ENCODE data around the gene CDK5. TPM values are rescaled to one million over a fixed set of nuclear protein-coding genes. Genes with fewer than 3 reads are reported as not detected.

Gene CDK5
- total RNA-seq, 1 donor: 17.0 TPM

DNA sequence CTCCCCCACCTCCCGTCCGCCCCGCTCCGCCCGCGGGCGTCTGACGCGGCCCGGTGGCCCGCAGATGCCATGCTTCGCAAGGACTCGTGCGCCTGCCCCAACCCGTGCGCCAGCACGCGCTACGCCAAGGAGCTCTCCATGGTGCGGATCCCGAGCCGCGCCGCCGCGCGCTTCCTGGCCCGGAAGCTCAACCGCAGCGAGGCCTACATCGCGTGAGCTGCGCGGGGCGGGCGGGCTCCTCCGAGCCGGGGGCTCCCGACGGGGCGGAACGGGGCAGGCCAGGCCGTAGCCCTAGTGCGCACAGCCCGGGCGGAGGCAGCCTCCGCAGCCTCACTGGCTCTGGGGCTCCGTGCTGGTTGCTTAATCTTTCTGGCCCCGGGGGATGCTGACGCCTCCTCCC, 6.6 kb downstream of the CDK5 start:
- Histone ChIP-seq H3K4me1 (ENCODE audit: insufficient read depth, low read length) (peaks cover 12% of the 10 kb centered on the region), H3K36me3 (ENCODE audit: insufficient read depth, low read length) (peaks cover 4% of the 10 kb centered on the region), H3K4me2 (ENCODE audit: insufficient read depth, low read length) (peak overlapping the region; percentile 48), H3K27ac (ENCODE audit: low read depth, low read length) (no peak overlapping the region), H3K9me3 (ENCODE audit: low read depth, low read length) (no peaks in the 10 kb centered on the region), H3K4me3 (ENCODE audit: insufficient read depth, low read length) (no peak overlapping the region), H4K20me1 (ENCODE audit: insufficient read depth, low read length) (peaks cover 12% of the 10 kb centered on the region), H2AFZ (ENCODE audit: low read length) (no peak overlapping the region), H3K79me2 (ENCODE audit: insufficient read depth, low read length) (no peaks in the 10 kb centered on the region), H3K27me3 (ENCODE audit: insufficient read depth, low read length) (no peaks in the 10 kb centered on the region)
- peak; percentile 98 for DNase-seq (ENCODE audit: insufficient read length, low spot score, missing footprints)
- TF ChIP-seq, protein P1, sequence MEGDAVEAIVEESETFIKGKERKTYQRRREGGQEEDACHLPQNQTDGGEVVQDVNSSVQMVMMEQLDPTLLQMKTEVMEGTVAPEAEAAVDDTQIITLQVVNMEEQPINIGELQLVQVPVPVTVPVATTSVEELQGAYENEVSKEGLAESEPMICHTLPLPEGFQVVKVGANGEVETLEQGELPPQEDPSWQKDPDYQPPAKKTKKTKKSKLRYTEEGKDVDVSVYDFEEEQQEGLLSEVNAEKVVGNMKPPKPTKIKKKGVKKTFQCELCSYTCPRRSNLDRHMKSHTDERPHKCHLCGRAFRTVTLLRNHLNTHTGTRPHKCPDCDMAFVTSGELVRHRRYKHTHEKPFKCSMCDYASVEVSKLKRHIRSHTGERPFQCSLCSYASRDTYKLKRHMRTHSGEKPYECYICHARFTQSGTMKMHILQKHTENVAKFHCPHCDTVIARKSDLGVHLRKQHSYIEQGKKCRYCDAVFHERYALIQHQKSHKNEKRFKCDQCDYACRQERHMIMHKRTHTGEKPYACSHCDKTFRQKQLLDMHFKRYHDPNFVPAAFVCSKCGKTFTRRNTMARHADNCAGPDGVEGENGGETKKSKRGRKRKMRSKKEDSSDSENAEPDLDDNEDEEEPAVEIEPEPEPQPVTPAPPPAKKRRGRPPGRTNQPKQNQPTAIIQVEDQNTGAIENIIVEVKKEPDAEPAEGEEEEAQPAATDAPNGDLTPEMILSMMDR (IDR thresholded peaks at IDR 0.05; ENCODE audit: extremely low read depth, low read depth, low read length): no peak

DNA sequence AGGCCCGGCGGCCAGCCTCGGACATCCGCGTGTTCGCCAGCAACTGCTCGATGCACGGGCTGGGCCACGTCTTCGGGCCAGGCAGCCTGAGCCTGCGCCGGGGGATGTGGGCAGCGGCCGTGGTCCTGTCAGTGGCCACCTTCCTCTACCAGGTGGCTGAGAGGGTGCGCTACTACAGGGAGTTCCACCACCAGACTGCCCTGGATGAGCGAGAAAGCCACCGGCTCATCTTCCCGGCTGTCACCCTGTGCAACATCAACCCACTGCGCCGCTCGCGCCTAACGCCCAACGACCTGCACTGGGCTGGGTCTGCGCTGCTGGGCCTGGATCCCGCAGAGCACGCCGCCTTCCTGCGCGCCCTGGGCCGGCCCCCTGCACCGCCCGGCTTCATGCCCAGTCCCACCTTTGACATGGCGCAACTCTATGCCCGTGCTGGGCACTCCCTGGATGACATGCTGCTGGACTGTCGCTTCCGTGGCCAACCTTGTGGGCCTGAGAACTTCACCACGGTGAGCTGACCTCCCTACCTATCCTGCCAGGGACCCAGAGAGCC, 8.7 kb downstream of the CDK5 start:
- Histone ChIP-seq H3K27ac (ENCODE audit: low read depth, low read length) (no peak overlapping the region), H2AFZ (ENCODE audit: low read length) (no peak overlapping the region), H3K9me3 (ENCODE audit: low read depth, low read length) (no peaks in the 10 kb centered on the region), H3K4me2 (ENCODE audit: insufficient read depth, low read length) (no peak overlapping the region), H3K36me3 (ENCODE audit: insufficient read depth, low read length) (peaks cover 4% of the 10 kb centered on the region), H3K4me3 (ENCODE audit: insufficient read depth, low read length) (no peak overlapping the region), H3K4me1 (ENCODE audit: insufficient read depth, low read length) (peaks cover 12% of the 10 kb centered on the region), H3K79me2 (ENCODE audit: insufficient read depth, low read length) (no peaks in the 10 kb centered on the region), H3K27me3 (ENCODE audit: insufficient read depth, low read length) (no peaks in the 10 kb centered on the region), H4K20me1 (ENCODE audit: insufficient read depth, low read length) (peaks cover 12% of the 10 kb centered on the region)
- TF ChIP-seq, protein P1 (IDR thresholded peaks at IDR 0.05; ENCODE audit: extremely low read depth, low read depth, low read length): no peak
- DNase-seq (ENCODE audit: insufficient read length, low spot score, missing footprints): no peak

DNA sequence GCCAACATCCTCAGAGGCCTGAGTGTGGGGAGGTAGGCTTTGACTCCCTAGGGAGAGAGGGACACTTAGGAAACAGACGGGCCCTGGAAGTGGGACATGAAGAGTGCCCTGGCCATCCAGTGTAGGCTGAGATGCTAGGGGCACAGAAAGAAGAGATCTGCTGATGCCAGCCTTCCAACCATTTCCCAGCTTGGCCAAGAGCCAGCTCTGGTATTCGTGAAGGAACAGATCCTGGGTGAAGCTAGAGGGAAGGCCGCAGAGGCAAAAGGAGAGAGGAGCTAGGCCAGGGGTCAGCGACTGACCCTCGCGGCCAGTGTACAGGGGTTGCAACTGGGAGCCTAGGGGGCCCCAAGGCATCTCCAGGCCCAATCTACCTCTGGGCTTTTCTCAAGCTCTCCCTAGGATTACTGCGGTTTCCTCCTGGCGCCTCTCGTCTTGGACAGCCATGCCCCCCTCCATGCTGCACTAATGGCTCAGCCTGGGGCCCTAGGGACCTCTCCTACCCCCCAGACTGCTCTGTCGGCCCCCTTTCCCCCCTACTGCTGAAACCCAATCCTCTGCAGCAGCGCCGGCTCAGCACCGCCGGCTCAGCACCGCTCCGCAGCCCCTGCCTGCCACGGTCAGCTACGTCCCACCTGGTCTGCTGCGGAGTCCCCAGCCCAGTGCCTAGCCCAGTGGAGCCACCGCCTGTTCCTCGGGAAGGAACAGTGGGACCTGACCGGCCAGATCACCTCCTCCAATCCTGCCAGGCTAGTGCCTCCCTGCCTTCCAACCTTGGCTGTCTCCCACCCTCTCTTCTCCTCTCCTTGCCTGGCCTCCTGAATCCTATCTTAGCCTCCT, 9.5 kb downstream of the CDK5 start, which contains the start of gene ASIC3:
Gene ASIC3, plus strand, starts transcription at position 556 of the 840 bp plus-strand sequence. CDS start 355 bp downstream, outside the sequence.
- no peak within 1 kb of the TSS for H3K4me2 ChIP-seq (ENCODE audit: insufficient read depth, low read length)
- no peak within 1 kb of the TSS for H2AFZ ChIP-seq (ENCODE audit: low read length)
- H3K79me2 ChIP-seq (ENCODE audit: insufficient read depth, low read length): no peaks in the 10 kb centered on the region
- H4K20me1 ChIP-seq (ENCODE audit: insufficient read depth, low read length): peaks cover 12% of the 10 kb centered on the region
- TF ChIP-seq, protein P1 (IDR thresholded peaks at IDR 0.05; ENCODE audit: extremely low read depth, low read depth, low read length): no peak
- DNase-seq (ENCODE audit: insufficient read length, low spot score, missing footprints): no peak
- peaks cover 12% of the 10 kb centered on the region for H3K4me1 ChIP-seq (ENCODE audit: insufficient read depth, low read length)
- no peak within 1 kb of the TSS for H3K4me3 ChIP-seq (ENCODE audit: insufficient read depth, low read length)
- no peak within 1 kb of the TSS for H3K27ac ChIP-seq (ENCODE audit: low read depth, low read length)
- no peaks in the 10 kb centered on the region for H3K27me3 ChIP-seq (ENCODE audit: insufficient read depth, low read length)
- peaks cover 4% of the 10 kb centered on the region for H3K36me3 ChIP-seq (ENCODE audit: insufficient read depth, low read length)
- no peaks in the 10 kb centered on the region for H3K9me3 ChIP-seq (ENCODE audit: low read depth, low read length)
